Breast epithelium (tissue), 3 donors: ENCODE data around the gene SGCA.
A peak's percentile ranks its signal among the peaks of the same experiment; 100 is the strongest.

Experiments
- CTCF ChIP-seq, 3 donors: fragments of 450-650 bp; IDR thresholded peaks; one replicate each; pipeline ENCODE4 v1.5.1; 2016 to 2017; ENCODE audit warnings: antibody characterized with exemption in 3 of 3, mild to moderate bottlenecking in 3 of 3, moderate library complexity in 3 of 3
- POLR2AphosphoS5 ChIP-seq, 3 donors: sonication (generic); formaldehyde crosslinking; IDR thresholded peaks; one replicate each; pipeline ENCODE4 v1.6.1; 2017; ENCODE audit warnings: antibody characterized with exemption in 3 of 3

- TF ChIP-seq CTCF (IDR thresholded peaks at IDR 0.05) = no peak
- TF ChIP-seq POLR2AphosphoS5 (IDR thresholded peaks at IDR 0.05) = peak in 1 of 3 donors; percentile 39
Measured at GRCh38 chr17:50218071-50218759, 52.4 kb downstream of the SGCA start.
